Effector CD8-positive, alpha-beta T cell (primary cell): ENCODE results near the gene BSDC1.

Experiments used
- DNase-seq: peaks from one replicate; lab custom pipeline; 2025; lab: John Stamatoyannopoulos, UW

BSDC1 gene

GRCh38 chr1:32393832-32394140 lies 455 bp downstream of the BSDC1 start:
- DNase-seq, result no peak

GRCh38 chr1:32393136-32393535 lies 1.1 kb downstream of the BSDC1 start:
- no peak for DNase-seq

GRCh38 chr1:32392325-32392724 lies 1.9 kb downstream of the BSDC1 start:
- no peak for DNase-seq

- DNase-seq, result no peak
Measured at GRCh38 chr1:32390904-32391870, 3.1 kb downstream of the BSDC1 start.

- no peak for DNase-seq
Measured at GRCh38 chr1:32388641-32389040, 5.6 kb downstream of the BSDC1 start.

- DNase-seq, result no peak
Measured at GRCh38 chr1:32386676-32387392, 7.4 kb downstream of the BSDC1 start.

- no peak for DNase-seq
Measured at GRCh38 chr1:32380057-32380456, 14.2 kb downstream of the BSDC1 start.

- DNase-seq, result no peak
Measured at GRCh38 chr1:32377541-32378220, 16.6 kb downstream of the BSDC1 start.

GRCh38 chr1:32376199-32376598 lies 18.0 kb downstream of the BSDC1 start:
- no peak for DNase-seq

GRCh38 chr1:32373996-32374592 lies 20.1 kb downstream of the BSDC1 start:
- DNase-seq, result no peak

- DNase-seq, result peak; percentile 15
Measured at GRCh38 chr1:32372149-32372756, 22.0 kb downstream of the BSDC1 start.

- DNase-seq, result no peak
Measured at GRCh38 chr1:32367912-32368635, 26.2 kb downstream of the BSDC1 start.

GRCh38 chr1:32365445-32365844 lies 28.8 kb downstream of the BSDC1 start:
- DNase-seq, result no peak

GRCh38 chr1:32364836-32365235 lies 29.4 kb downstream of the BSDC1 start:
- no peak for DNase-seq

- no peak for DNase-seq
Measured at GRCh38 chr1:32363713-32364112, 30.5 kb downstream of the BSDC1 start.

- DNase-seq, result no peak
Measured at GRCh38 chr1:32362474-32363313, 31.5 kb downstream of the BSDC1 start, which contains the start of the genes FAM229A and TSSK3. TSS of gene FAM229A (minus strand) at chr1:32362485. CDS start at chr1:32362091, 394 bp downstream. TSS of gene TSSK3 (plus strand) at chr1:32362539. CDS start at chr1:32362702, 163 bp downstream.

GRCh38 chr1:32361674-32362473 lies 32.4 kb downstream of the BSDC1 start:
- no peak for DNase-seq

GRCh38 chr1:32361308-32361673 lies 33.0 kb downstream of the BSDC1 start:
- no peak for DNase-seq

GRCh38 chr1:32358435-32358834 lies 35.8 kb downstream of the BSDC1 start:
- DNase-seq, result no peak
